GM21526 (cell line): ENCODE data around the gene NRN1L.
A peak's percentile ranks its signal among the peaks of the same experiment; 100 is the strongest.
"Not testable (repeated sequence)": the region's sequence is repeated elsewhere in the genome, so short reads cannot be mapped to it uniquely, and the experiment has no call there.

ENCODE experiments used
- ATAC-seq: cut with Tn5 transposase; IDR thresholded peaks from one replicate; pipeline ENCODE4 v1.9.1; 2021; ENCODE audit warnings: moderate library complexity; ENCODE audit not compliant: unreplicated experiment, low FRiP score

The NRN1L gene

GRCh38 chr16:67881621-67882161, 3.0 kb upstream of the NRN1L start:
- ATAC-seq: no peak

- ATAC-seq: no peak
Measured at GRCh38 chr16:67882374-67883145, 2.1 kb upstream of the NRN1L start.

DNA sequence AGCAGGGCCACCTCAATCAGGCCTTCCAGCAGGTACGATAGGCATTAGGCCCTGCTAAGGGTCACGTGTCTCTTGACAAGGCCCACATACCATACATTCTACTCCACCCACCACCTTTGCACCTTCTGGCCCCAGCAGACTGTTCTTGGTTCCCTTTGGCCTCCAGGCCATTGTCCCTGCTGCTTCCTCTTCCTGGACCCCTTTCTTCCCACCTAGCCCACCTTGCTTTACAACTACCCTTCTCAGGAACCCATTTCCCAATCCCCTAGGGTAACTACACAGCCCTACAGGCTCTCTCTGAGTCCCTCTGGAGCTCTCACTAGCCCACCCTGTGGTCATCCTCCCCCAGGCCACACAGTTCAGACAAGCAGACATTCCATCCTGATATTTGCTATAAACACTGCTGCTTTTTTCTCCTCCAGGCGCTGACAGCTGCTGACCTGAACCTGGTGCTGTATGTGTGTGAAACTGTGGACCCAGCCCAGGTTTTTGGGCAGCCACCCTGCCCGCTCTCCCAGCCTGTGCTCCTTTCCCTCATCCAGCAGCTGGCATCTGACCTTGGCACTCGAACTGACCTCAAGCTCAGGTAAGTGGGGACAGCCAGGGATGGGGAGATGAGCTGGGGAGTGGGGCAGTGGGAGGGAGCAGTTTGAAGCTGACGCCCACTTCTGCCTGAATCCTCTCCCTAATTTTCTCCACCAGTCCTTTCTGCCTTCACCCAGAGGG, 1.4 kb upstream of the NRN1L start:
- ATAC-seq: no peak

DNA sequence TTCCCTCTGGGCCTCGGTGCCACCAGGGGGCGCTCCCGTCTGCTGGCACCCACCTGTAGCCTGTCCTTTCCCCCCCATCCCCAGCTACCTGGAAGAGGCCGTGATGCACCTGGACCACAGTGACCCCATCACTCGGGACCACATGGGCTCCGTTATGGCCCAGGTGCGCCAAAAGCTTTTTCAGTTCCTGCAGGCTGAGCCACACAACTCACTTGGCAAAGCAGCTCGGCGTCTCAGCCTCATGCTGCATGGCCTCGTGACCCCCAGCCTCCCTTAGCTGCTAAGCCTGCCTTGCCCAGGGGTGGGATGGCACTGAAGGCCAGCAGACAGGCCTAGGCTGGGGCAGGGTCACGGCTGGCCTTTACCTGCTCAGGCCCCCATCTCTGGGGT, 818 bp upstream of the NRN1L start:
- ATAC-seq: no peak

DNA sequence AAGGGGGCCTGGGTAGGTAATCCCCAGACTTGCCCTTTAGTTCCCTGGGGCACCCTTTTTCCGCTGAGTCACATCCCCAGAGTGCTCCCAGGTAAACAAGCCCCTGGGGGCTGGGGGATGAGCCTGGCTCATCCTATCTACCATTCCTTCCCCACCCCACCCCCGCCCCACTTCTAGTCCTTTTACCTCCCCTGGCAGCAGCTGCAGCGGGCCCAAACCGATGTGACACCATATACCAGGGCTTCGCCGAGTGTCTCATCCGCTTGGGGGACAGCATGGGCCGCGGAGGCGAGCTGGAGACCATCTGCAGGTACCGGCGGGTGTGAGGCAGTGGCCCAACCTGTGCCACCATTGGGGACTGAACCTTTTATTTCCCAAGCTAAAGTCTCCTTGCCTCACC, 860 bp downstream of the NRN1L start:
- no peak for ATAC-seq

GRCh38 chr16:67885976-67886375, 1.3 kb downstream of the NRN1L start:
- no peak for ATAC-seq

DNA sequence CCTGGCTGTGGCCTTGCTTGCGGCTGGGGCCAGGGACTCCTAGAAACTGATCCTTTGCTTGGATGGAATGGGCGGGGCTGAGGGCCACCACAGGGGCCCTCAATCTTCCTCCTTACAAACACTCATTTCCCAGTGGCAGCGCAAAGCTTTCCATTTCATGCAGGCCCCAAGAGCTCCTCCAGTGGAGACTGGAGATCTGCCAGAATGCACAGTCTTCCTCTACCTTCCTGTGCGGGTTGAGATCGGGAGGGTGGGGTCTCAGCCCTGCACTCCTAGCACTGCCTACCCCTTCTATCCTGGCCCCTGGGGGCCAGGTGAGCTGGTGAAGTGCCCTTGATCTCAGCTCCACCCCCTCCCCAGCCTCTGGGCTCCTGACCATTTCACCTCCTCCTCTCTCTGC, 1.7 kb downstream of the NRN1L start:
- no peak for ATAC-seq

DNA sequence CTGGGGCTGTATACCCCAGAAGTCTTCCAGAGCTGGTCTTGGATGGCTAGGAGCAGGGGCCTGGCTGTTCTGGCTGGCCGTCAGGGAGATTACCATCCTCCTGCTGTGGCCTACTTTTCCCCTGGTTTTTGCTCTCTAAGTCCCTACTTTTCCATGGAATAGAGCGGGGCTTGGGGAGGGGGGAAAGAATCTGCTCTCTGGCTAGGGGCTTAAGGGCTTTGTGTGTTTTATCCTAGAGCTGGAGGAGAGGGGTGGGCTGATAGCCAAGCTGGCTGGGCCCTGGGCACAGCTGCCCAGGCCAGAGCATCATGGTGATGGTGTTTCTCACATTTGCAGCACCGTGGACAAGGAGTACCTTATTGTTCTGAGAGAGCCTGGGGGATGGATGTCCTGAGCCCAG, 3.6 kb downstream of the NRN1L start:
- ATAC-seq: no peak

GRCh38 chr16:67892375-67892774, 7.7 kb downstream of the NRN1L start:
- no peak for ATAC-seq

GRCh38 chr16:67892899-67893742, 8.4 kb downstream of the NRN1L start, which contains the start of gene PSKH1:
PSKH1 (plus strand) TSS chr16:67893254; CDS start chr16:67908750, 15,496 bp downstream.
- ATAC-seq: peak; percentile 87

GRCh38 chr16:67893743-67894399, 9.2 kb downstream of the NRN1L start:
- no peak for ATAC-seq

DNA sequence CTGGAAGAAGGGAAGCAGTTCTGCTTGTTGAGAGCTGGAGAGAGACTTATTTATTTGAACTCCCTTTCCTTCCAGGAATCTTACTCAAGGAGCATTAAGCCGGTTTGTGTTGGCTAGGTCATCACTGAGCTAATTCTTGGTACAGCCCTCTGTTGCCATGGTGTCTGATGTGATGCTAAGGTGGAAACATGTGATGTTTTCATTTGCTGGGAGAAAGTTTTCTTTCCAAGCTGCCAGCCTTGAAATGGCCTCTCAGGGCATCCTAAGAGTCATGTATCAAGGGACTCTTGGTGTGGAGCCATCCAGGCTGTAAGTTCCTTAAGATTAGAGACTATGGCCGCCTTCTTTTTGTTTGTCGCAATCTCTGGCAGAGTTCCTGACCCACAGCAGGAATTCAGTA, 12.5 kb downstream of the NRN1L start:
- no peak for ATAC-seq

DNA sequence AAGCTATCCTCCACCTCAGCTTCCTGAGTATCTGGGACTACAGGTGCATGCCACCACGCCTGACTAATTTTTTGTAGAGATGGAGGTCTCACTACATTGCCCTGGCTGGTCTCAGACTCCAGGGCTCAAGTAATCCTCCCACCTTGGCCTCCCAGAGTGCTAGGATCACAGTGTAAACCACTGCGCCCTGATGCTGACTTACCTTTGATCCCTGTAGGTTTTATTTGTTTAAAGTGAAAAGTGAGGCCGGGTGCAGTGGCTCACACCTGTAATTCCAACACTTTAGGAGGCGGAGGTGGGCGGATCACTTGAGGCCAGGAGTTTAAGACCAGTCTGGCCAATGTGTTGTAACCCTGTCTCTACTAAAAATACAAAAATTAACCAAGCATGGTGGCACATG, 17.0 kb downstream of the NRN1L start:
- no peak for ATAC-seq

DNA sequence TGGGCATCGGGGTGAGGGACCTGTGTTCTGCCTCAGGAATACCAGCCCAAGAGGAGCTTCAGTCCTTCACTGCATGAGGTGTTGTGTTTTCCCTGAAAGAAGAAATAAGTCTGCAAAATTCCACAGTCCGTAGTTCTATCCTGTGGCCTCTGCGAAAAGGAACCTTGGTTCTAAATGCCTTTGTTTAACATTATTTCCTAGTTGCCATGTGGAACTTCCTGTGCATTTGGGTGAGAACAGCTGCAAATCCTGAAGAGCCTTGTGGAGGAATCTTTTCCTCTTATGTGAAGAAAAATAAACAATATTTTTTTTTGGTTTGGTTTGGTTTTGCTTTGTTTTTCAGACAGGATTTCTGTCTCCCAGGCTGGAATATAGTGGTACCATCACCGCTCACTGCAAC, 18.1 kb downstream of the NRN1L start:
- no peak for ATAC-seq

DNA sequence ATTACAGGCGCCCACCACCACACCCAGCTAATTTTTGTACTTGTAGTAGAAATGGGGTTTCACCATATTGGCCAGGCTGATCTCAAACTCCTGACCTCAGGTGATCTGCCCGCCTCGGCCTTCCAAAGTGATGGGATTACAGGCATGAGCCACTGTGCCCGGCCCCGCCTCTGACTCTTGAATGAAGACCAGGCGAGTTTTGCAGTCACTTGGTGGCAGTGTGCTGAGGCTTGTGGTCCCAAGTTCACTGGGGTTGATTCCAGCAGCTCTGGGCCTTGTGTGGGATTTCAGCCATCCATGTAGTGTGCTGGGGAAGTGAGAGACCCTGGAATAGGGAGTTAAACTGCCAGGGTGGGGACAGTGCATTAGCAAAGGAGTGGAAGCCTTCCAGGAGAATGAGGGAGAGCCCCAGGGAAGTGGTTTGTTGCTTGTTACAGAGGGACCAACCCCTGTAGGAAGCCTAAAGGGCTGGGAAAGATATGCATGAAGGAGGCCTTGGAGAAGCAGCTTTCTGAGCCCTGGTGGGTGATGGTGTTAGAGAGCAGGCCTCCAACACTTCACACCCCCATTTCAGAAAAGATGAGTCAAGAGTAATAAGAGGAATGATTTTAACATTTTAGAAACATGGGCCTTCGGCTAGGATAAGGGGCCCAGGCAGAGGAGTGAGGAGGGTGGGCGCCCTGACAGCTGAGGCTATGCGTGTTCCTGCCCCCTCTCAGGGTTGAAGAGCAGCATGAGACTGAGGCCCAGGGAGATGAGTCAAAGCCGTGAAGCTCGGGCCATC, 22.9 kb downstream of the NRN1L start:
- no peak for ATAC-seq

GRCh38 chr16:67909056-67909742, 24.5 kb downstream of the NRN1L start:
- ATAC-seq: no peak

DNA sequence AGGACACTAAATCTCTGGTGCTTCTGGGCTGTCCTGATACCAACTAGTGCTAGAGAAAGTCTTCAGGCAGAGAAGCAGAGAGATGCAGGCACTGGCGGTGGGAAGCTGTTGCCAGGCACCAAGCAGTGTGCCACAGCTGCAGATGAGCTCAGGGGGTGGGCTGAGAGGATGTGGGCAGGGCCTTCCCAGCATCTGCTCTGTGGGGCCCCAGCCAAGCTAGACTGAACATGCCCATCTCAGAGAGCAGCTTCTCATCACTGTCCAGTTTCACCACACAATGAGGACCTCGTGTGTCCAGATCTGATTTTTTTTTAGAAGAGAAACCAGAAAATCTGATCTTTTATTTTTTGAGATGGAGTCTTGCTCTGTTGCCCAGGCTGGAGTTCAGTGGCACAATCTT, 25.5 kb downstream of the NRN1L start:
- ATAC-seq: no peak

DNA sequence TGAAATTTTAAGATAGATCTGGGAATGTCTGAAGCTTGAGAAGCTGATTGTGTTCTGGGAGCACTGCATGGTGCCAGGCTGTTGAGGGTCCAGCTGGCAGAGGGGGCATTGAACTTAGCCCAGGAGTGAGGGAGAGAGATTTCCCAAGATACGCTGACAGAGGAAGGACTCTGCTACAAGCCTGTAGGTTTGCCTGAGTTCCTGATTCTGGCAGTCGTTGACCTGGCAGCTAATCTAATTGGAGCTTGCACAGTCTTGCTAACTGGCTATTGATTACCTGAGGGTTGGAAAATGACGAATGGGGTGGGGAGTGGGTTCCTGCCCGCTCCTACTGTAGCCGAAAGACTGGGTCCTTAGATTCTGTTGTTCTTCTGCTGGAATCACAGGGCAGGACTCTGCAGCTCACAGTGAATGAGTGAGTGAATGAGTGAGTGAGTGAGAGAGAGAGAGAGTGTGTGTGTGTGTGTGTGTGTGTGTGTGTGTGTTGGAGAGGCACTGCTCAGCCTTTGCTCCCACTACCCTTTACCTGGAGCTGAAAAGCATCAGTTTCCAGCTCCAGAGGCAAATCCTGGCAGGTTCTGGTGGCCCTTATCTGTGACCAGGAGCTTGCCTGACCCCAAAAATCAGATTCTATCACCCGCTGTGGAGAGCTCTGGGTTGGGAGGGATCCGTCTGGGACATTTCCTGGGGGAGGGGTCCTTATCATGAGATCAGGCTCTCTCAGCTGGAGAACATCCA, 30.2 kb downstream of the NRN1L start:
- ATAC-seq: no peak

GRCh38 chr16:67915496-67915769, 30.7 kb downstream of the NRN1L start:
- ATAC-seq: not testable (repeated sequence)
